ENCODE measurements around the gene KRTAP10-12.
"Not testable (repeated sequence)": the region's sequence is repeated elsewhere in the genome, so short reads cannot be mapped to it uniquely, and the experiment has no call there.

Gene KRTAP10-12

GRCh38 chr21:44697172-44697810 is at the start of gene KRTAP10-12:
KRTAP10-12 (plus strand) TSS chr21:44697172; CDS start chr21:44697202, 30 bp downstream.
- DNase-seq (ENCODE audit: low read depth) = not testable (repeated sequence)

- no peak for DNase-seq (ENCODE audit: low read depth)
Observed at GRCh38 chr21:44647222-44647552, 49.8 kb upstream of the KRTAP10-12 start.

GRCh38 chr21:44648557-44649311 is 48.2 kb upstream of the KRTAP10-12 start:
- no peak for DNase-seq (ENCODE audit: low read depth)

GRCh38 chr21:44649521-44650100 is 47.4 kb upstream of the KRTAP10-12 start:
- no peak for DNase-seq (ENCODE audit: low read depth)

GRCh38 chr21:44650265-44650972 is 46.6 kb upstream of the KRTAP10-12 start:
- DNase-seq (ENCODE audit: low read depth) = no peak

- DNase-seq (ENCODE audit: low read depth) = no peak
Observed at GRCh38 chr21:44650973-44651675, 45.8 kb upstream of the KRTAP10-12 start.

GRCh38 chr21:44653123-44653522 is 43.8 kb upstream of the KRTAP10-12 start:
- DNase-seq (ENCODE audit: low read depth) = no peak

- no peak for DNase-seq (ENCODE audit: low read depth)
Observed at GRCh38 chr21:44653656-44654575, 43.1 kb upstream of the KRTAP10-12 start.

- DNase-seq (ENCODE audit: low read depth) = no peak
Observed at GRCh38 chr21:44654576-44655175, 42.3 kb upstream of the KRTAP10-12 start, which contains the start of gene KRTAP12-4. KRTAP12-4 (minus strand) TSS chr21:44654659; CDS start chr21:44654614, 45 bp downstream.

GRCh38 chr21:44656868-44657267 is 40.1 kb upstream of the KRTAP10-12 start:
- DNase-seq (ENCODE audit: low read depth) = no peak

GRCh38 chr21:44657635-44658540 is 39.1 kb upstream of the KRTAP10-12 start, which contains the start of gene KRTAP12-3:
KRTAP12-3 (plus strand) TSS chr21:44657932; CDS start chr21:44657980, 48 bp downstream.
- DNase-seq (ENCODE audit: low read depth) = no peak

GRCh38 chr21:44658541-44658910 is 38.4 kb upstream of the KRTAP10-12 start:
- no peak for DNase-seq (ENCODE audit: low read depth)

GRCh38 chr21:44658913-44659595 is 37.9 kb upstream of the KRTAP10-12 start:
- no peak for DNase-seq (ENCODE audit: low read depth)

GRCh38 chr21:44661567-44661966 is 35.4 kb upstream of the KRTAP10-12 start:
- not testable (repeated sequence) for DNase-seq (ENCODE audit: low read depth)

- no peak for DNase-seq (ENCODE audit: low read depth)
Observed at GRCh38 chr21:44664691-44665090, 32.3 kb upstream of the KRTAP10-12 start.

- DNase-seq (ENCODE audit: low read depth) = no peak
Observed at GRCh38 chr21:44666401-44667320, 30.3 kb upstream of the KRTAP10-12 start, which contains the start of gene KRTAP12-2. KRTAP12-2 (minus strand) TSS chr21:44666927; CDS start chr21:44666886, 41 bp downstream.

- no peak for DNase-seq (ENCODE audit: low read depth)
Observed at GRCh38 chr21:44667612-44668011, 29.4 kb upstream of the KRTAP10-12 start.
